KMS-11 (cell line): ENCODE results near the gene TRIM52.

Experiments
- H2AFZ ChIP-seq: fragments of 200-600 bp; sonication (generic); 2 replicates; pipeline ENCODE4 v1.6.1; 2016; ENCODE audit warnings: antibody characterized with exemption, mixed run types, low read depth
- H3K27ac ChIP-seq: fragments of 200-600 bp; sonication (generic); 2 replicates; pipeline ENCODE4 v1.6.1; 2016; ENCODE audit warnings: mild to moderate bottlenecking, mixed run types
- H3K27me3 ChIP-seq: fragments of 200-600 bp; sonication (generic); 2 replicates; pipeline ENCODE4 v1.6.1; 2017; ENCODE audit warnings: mild to moderate bottlenecking, low read depth, mixed run types, moderate library complexity; ENCODE audit not compliant: insufficient read depth
- H3K36me3 ChIP-seq: fragments of 200-600 bp; sonication (generic); 2 replicates; pipeline ENCODE4 v1.6.1; 2017; ENCODE audit warnings: mild to moderate bottlenecking, mixed run types; ENCODE audit not compliant: insufficient read depth
- H3K4me1 ChIP-seq: fragments of 200-600 bp; sonication (generic); 2 replicates; pipeline ENCODE4 v1.6.1; 2016; ENCODE audit warnings: mild to moderate bottlenecking, low read depth, mixed run types; ENCODE audit not compliant: poor library complexity, severe bottlenecking
- H3K4me2 ChIP-seq: fragments of 200-600 bp; sonication (generic); 2 replicates; pipeline ENCODE4 v1.7.0; 2016; ENCODE audit warnings: mild to moderate bottlenecking, mixed run types
- H3K4me3 ChIP-seq: fragments of 200-600 bp; sonication (generic); IDR thresholded peaks from 2 replicates; pipeline ENCODE4 v1.6.1; 2017; ENCODE audit warnings: low read depth, low read length, mixed read lengths; ENCODE audit not compliant: insufficient read depth
- H3K79me2 ChIP-seq: fragments of 200-600 bp; sonication (generic); 2 replicates; pipeline ENCODE4 v1.6.1; 2016; ENCODE audit warnings: low read depth, mixed run types; ENCODE audit not compliant: insufficient read depth
- H3K9ac ChIP-seq: fragments of 200-600 bp; sonication (generic); 2 replicates; pipeline ENCODE4 v1.6.1; 2016; ENCODE audit warnings: mild to moderate bottlenecking, mixed run types
- H4K20me1 ChIP-seq: fragments of 200-600 bp; sonication (generic); 2 replicates; pipeline ENCODE4 v1.6.1; 2016; ENCODE audit warnings: mild to moderate bottlenecking, mixed run types; ENCODE audit not compliant: insufficient read depth
- CTCF ChIP-seq: fragments of 200-600 bp; sonication (generic); conservative IDR thresholded peaks from 2 replicates; pipeline ENCODE4 v1.6.1; 2017; ENCODE audit warnings: low read depth, mild to moderate bottlenecking, antibody characterized with exemption, low read length, moderate library complexity, mixed read lengths

Gene TRIM52

GRCh38 chr5:181230551-181230950 is 30.4 kb downstream of the TRIM52 start:
- TF ChIP-seq CTCF: no peak
- Histone ChIP-seq H3K36me3 (no peaks in the 10 kb centered on the region), H3K4me2 (no peak overlapping the region), H4K20me1 (no peaks in the 10 kb centered on the region), H3K4me3 (no peak overlapping the region), H3K27ac (no peak overlapping the region), H2AFZ (no peak overlapping the region), H3K4me1 (no peaks in the 10 kb centered on the region), H3K27me3 (no peaks in the 10 kb centered on the region), H3K79me2 (no peaks in the 10 kb centered on the region), H3K9ac (no peak overlapping the region)

- Histone ChIP-seq H3K4me3 (no peak overlapping the region), H2AFZ (no peak overlapping the region), H3K4me2 (no peak overlapping the region), H3K27me3 (no peaks in the 10 kb centered on the region), H3K9ac (no peak overlapping the region), H3K79me2 (no peaks in the 10 kb centered on the region), H3K27ac (no peak overlapping the region), H3K4me1 (no peaks in the 10 kb centered on the region), H3K36me3 (no peaks in the 10 kb centered on the region), H4K20me1 (no peaks in the 10 kb centered on the region)
- no peak for TF ChIP-seq CTCF
Measured at GRCh38 chr5:181229996-181230395, 30.9 kb downstream of the TRIM52 start.

- H3K79me2 ChIP-seq: no peaks in the 10 kb centered on the region
- peak overlapping the region; percentile 57; the same call in 1 of the 2 replicates for H3K4me2 ChIP-seq
- H3K36me3 ChIP-seq: no peaks in the 10 kb centered on the region
- H3K9ac ChIP-seq: no peak overlapping the region
- H3K27me3 ChIP-seq: no peaks in the 10 kb centered on the region
- no peak overlapping the region for H2AFZ ChIP-seq
- H3K4me1 ChIP-seq: peaks cover 8% of the 10 kb centered on the region
- H3K27ac ChIP-seq: no peak overlapping the region
- no peak for TF ChIP-seq CTCF
- H3K4me3 ChIP-seq: no peak overlapping the region
- no peaks in the 10 kb centered on the region for H4K20me1 ChIP-seq
Measured at GRCh38 chr5:181224390-181225229, 36.3 kb downstream of the TRIM52 start.

- no peak overlapping the region for H3K27ac ChIP-seq
- no peaks in the 10 kb centered on the region for H3K27me3 ChIP-seq
- H3K4me2 ChIP-seq: peak overlapping the region; percentile 57; the same call in 1 of the 2 replicates
- no peak overlapping the region for H3K4me3 ChIP-seq
- H4K20me1 ChIP-seq: no peaks in the 10 kb centered on the region
- H2AFZ ChIP-seq: no peak overlapping the region; the same call in 1 of the 2 replicates
- TF ChIP-seq CTCF: no peak
- H3K9ac ChIP-seq: peak overlapping the region; percentile 67; the same call in 1 of the 2 replicates
- peaks cover 8% of the 10 kb centered on the region for H3K4me1 ChIP-seq
- no peaks in the 10 kb centered on the region for H3K36me3 ChIP-seq
- H3K79me2 ChIP-seq: no peaks in the 10 kb centered on the region
Measured at GRCh38 chr5:181223729-181224389, 37.1 kb downstream of the TRIM52 start.
